Suprapubic skin (tissue), 3 donors: ENCODE measurements around the gene BIN1.

Source experiments
- EP300 ChIP-seq: sonication (generic); formaldehyde crosslinking; IDR thresholded peaks from one replicate; pipeline ENCODE4 v1.6.1; 2017; ENCODE audit warnings: antibody characterized with exemption
- TF ChIP-seq, protein P1 (sequence below), 2 donors: fragments of 200-600 bp in 1 of 2; fragments of 450-650 bp in 1 of 2; sonication (generic) in 1 of 2; IDR thresholded peaks; one replicate each; pipeline ENCODE4 v1.5.1; 2016 to 2019; ENCODE audit warnings: antibody characterized with exemption in 2 of 2, mild to moderate bottlenecking in 1 of 2, moderate library complexity in 1 of 2

DNA sequence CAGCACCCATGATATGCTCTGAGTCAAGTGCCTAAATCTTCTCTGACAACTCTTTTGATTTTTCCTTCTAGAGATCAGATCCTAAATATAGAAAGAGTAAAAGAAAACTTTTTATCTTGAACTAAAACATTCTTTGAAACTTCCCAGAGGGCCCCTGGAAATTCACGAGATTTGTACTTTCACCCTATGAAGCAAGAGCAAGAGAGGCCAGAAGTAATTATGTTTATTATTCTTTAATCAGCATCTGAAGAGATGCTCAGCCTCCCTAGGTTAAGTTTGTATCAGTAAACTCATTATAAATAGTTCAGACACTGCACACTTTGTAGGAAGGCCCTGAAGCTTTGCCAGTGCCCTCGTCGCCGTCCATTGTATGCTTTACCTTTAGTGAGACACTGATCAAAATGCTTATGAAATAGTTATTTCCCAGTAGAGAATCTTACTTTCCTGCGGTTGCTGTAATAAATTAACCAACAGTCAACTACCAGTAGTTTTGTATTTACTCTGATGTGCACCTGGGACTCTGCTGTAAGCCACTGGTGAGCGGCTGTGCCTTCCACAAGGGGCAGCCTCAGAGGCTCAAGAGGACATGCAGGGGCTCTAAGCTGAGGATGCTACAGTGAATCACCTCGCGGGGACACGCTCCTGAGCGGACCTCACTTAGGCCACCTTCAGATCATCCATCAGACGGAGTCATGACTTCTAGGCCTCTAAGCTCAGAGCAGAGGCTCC lies 71.9 kb downstream of the BIN1 start:
- TF ChIP-seq EP300 = no peak
- TF ChIP-seq, protein P1, sequence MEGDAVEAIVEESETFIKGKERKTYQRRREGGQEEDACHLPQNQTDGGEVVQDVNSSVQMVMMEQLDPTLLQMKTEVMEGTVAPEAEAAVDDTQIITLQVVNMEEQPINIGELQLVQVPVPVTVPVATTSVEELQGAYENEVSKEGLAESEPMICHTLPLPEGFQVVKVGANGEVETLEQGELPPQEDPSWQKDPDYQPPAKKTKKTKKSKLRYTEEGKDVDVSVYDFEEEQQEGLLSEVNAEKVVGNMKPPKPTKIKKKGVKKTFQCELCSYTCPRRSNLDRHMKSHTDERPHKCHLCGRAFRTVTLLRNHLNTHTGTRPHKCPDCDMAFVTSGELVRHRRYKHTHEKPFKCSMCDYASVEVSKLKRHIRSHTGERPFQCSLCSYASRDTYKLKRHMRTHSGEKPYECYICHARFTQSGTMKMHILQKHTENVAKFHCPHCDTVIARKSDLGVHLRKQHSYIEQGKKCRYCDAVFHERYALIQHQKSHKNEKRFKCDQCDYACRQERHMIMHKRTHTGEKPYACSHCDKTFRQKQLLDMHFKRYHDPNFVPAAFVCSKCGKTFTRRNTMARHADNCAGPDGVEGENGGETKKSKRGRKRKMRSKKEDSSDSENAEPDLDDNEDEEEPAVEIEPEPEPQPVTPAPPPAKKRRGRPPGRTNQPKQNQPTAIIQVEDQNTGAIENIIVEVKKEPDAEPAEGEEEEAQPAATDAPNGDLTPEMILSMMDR (IDR thresholded peaks at IDR 0.05) = no peak
